NCI-H526 (cell line): Measurements from ENCODE around the gene ZNF770.
"Not testable (repeated sequence)": the region's sequence is repeated elsewhere in the genome, so short reads cannot be mapped to it uniquely, and the experiment has no call there.

Experiments
- DNase-seq, 2 experiments: peaks; one replicate each; lab custom pipeline; 2025; lab: John Stamatoyannopoulos, UW

The ZNF770 gene

DNA sequence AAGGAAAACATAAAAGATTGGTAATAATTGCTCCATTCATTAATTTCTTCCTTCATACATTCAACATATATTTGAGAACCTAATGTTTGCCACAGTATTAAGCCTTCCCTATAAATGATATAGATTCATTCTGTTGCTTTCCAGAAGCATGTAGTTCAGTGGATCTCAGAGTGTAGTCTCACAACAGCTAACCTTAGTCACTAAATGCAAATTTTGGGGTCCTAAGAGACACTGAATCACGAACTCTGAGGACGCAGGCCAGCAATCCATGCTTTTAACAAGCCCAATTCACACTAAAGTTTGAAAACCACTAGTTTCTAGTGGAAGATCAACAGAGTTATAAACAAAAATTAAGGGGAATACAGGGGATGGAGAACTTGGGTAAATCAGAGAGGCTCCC, 11.3 kb downstream of the ZNF770 start:
- no peak for DNase-seq

DNA sequence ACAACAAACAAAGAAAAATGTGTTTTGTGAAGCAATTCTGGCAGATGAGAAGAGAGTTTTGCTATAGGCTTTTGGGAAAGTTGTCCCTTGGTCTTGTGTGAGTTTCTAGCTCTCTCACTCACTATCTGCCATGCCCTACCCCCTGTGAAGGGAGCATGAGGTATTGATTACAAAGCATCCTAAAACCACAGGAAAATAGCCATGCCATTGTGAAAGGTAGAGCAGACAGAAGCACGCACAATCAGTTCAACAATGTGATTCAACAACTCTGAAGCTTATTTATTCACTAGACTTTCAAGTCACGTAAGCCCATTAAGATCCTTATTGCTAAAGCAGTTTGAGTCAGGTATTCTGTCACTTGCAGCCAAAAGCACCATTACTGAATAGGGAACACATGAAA, 12.0 kb downstream of the ZNF770 start:
- no peak for DNase-seq

DNA sequence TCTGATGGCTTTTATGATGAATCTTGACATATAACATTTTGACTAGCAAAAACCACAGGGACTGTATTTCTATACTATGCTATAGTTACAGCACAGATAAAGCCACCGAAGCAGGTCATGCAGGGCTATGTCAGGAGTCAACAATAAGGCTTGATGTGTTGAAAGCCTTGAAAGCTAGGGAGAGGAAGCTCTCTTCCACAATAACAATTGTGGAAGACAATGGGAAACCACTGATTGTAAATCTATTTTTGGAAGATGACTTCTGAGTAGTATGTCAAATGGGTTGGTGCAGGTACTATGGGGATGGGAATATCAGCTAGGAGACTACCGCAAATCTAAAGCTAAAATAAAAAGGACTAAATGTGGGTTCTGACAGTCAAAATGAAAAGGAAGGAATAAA, 14.6 kb downstream of the ZNF770 start:
- no peak for DNase-seq

DNA sequence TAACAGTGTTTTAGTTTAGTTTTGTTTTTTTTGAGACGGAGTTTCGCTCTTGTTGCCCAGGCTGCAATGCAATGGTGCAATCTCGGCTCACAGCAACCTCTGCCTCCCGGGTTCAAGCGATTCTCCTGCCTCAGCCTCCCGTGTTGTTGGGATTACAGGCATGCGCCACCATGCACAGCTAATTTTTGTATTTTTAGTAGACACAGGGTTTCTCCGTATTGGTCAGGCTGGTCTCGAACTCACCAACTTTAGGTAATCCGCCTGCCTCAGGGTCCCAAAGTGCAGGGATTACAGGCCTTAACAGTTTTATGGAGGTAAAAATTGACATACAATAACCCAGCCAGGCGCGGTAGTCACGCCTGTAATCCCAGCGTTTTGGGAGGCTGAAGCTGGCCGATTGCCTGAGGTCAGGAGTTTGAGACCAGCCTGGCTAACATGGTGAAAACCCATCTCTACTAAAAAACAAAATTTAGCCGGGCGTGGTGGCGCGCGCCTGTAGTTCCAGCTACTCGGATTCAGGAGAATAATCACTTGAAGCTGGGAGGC, 17.9 kb downstream of the ZNF770 start:
- DNase-seq: not testable (repeated sequence)

DNA sequence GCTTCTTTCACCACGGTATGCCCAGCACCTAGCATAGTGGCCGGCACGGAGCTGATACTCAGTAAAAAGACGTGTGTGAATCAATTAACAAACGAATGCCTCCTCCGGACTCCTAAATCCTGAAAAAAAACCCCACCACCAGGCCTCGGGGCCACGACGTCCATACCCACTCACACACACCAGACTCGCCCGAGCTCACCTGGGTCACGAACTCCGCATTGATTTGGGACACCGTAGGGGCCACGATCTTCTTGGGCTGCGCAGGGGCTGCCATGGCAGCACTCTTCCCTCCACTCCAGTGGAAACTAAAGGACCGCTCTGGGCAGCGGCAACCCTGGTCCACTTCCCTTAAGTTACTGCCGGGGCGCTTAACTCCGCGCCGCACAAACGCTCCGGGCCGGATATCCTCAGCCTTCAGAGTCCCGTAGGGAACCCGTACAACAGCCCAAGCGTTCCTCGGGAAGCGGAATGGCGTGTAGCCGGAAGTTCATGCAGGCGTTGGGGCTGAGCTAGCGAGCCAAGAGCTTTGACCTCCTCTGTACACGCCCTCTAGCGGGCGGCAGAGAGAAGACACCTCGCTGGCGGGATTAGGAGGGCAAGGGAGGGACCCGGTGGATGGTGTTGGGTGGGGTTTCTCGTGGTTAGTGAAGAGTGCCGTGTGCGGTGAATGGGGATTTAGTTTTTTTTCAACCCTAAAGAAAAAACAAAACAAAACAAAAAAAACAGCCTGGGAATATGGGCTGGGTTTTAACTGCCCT, 18.6 kb downstream of the ZNF770 start, which contains the start of gene AQR:
TSS of gene AQR (minus strand) at position 403 of the 758 bp plus-strand sequence. CDS start at position 274, 129 bp downstream.
- peak; percentile 97 to 98 for DNase-seq

- no peak for DNase-seq
Observed at GRCh38 chr15:34964277-34964676, 23.8 kb downstream of the ZNF770 start.

DNA sequence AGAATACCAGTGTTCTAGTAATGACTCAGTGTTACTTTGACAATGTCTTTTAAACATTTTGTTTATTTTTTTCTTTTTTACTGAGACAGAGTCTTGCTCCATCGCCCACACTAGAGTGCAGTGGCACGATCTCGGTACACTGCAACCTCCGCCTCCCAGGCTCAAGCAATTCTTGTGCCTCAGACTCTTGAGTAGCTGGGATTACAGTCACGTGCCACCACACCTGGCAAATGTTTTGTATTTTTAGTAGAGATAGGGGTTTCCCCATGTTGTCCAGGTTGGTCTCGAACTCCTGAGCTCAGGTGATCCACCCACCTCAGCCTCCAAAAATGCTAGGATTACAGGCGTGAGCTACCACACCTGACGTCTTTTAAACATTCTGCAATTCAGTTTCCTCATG, 34.2 kb downstream of the ZNF770 start:
- no peak for DNase-seq

- no peak for DNase-seq
Observed at GRCh38 chr15:34952481-34952880, 35.6 kb downstream of the ZNF770 start.

- DNase-seq: no peak
Observed at GRCh38 chr15:34951993-34952392, 36.1 kb downstream of the ZNF770 start.

DNA sequence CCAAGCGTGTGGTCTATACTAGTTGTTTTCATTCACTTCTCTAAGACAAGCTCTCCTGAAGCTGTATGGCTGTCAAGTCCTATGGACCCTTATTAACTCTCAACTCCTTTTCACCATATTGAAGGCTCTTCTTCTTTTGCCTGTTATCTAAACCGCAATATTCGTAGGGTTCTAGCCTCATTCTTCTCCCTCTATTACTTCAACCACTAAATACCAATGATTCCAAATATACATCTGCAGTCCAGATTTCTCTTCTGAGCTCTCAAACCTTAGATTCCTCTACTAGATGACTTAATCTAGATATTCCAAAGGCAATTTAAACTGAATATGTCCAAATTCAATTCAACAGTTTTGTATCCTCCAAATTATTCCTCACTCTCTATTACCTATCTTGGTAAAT, 43.2 kb downstream of the ZNF770 start:
- no peak for DNase-seq

DNA sequence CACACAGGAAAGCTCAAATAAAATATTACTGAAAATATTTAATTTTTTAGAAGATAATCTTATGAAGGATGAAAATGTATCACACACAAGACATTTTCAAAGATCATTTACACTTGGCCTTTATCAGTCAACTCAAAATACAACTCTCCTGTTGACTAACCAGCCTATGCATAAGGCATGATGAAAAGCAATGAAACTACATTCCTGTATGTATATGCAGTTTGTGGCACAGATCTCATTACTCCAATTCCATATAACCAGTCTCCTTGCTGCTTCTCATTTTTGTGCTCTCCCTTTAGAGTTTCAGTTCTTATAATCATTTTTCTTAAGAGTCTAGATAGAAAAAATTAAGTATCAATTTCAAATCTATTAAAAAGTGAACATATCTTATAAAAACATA, 44.4 kb downstream of the ZNF770 start:
- no peak for DNase-seq

- not testable (repeated sequence) for DNase-seq
Observed at GRCh38 chr15:34943264-34943663, 44.8 kb downstream of the ZNF770 start.

GRCh38 chr15:34942363-34942762, 45.7 kb downstream of the ZNF770 start:
- no peak for DNase-seq

DNA sequence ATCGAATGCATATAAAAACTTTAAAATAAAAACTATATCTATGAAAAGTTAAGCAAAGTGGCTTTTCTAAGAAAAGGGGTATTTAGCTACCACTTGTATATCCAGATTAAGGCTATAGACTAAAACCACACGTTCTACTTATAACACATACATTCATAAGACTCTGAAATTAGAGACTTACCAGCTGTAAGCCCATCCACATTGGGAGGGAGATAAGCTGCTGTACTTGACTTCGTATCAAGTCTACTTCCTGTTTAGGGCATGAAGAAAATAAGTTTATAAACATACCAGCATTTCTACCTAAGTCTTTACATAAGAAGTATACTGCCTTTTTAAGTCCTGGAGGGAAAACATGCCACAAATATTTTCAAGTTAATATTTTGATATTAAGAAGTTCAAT, 46.3 kb downstream of the ZNF770 start:
- no peak for DNase-seq

- no peak for DNase-seq
Observed at GRCh38 chr15:34941185-34941698, 46.8 kb downstream of the ZNF770 start.

DNA sequence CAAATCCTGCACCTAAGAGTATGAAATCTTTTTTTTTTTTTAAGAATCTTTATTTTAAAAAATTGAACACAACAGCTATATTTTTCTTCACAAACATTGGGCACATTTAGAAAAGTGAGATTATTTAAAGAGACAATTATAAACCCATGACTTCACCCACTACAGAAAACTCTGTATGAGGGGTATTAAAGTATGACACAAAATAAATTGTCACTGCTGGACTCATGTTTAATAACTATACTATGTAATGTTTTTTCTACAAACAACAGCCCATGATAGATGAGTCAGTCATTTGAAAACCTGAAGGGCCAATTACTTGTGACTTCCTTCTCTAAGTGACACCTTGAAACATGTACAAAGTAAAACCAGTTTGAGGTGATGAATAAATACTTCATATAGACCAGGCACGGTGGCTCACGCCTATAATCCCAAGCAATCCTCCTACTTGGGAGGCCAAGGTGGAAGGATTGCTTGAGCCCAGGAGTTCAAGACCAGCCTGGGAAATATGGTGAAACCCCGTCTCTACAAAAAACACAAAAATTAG, 54.6 kb downstream of the ZNF770 start:
- no peak for DNase-seq

GRCh38 chr15:34928349-34928748, 59.7 kb downstream of the ZNF770 start:
- not testable (repeated sequence) for DNase-seq
